ENCODE data around the gene ILKAP.

DNA sequence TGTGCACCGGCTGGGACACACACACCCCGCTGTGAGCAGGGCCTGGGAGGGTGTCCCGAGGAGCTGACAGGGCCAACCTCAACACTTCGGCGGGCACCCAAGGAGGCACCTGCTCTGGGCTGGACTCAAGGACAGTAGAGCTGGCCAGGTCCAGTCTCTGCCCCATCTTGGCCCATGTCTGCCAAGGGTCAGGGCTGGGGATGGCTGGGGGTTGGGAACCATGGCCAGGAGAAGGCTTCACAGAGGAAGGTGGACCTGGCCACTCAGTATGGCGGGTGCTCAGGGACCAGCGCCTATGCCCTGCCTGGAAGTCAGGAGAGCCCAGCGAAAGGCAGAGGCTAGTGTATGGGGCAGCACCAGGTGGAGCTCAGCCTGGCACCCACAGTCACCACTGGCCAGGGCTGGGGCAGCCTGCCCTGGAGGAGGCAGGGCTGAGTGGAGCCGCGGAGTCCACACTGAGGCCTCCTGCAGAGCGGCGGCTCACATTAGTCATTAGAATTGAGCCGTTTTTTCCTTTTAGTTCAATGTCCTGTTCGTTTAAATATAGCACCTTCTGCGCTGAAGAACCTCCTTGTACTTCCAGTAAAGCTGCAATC is 40.6 kb downstream of the ILKAP start:
- TF ChIP-seq CTCF (IDR thresholded peaks at IDR 0.05), result no peak
- TF ChIP-seq EZH2 (IDR thresholded peaks at IDR 0.05; ENCODE audit: borderline replicate concordance, insufficient read depth, low read depth, low read length, poor library complexity, severe bottlenecking), result no peak
